B cell (primary cell): ENCODE measurements around the gene THEMIS2. TPM values are rescaled to one million over a fixed set of nuclear protein-coding genes. Genes with fewer than 3 reads are reported as not detected.

Experiments
- ATAC-seq: fragments of 200-7000 bp; cut with Tn5 transposase; one replicate; pipeline ENCODE4 v1.10.0; 2021; ENCODE audit warnings: low read depth, mild to moderate bottlenecking, moderate number of reproducible peaks, moderate library complexity
- CTCF ChIA-PET: fragments of 350-600 bp; sonication (Branson Sonifier 250); formaldehyde crosslinking; loops from one replicate; lab custom pipeline; 2021; ENCODE audit warnings: antibody characterized with exemption, inconsistent platforms; lab: Charles Lee
- POLR2A ChIA-PET: fragments of 350-600 bp; sonication (Branson Sonifier 250); formaldehyde crosslinking; loops from one replicate; lab custom pipeline; 2021; ENCODE audit warnings: antibody characterized with exemption; lab: Charles Lee
- DNase-seq: peaks from one replicate; pipeline ENCODE4 v3.0.0; 2013
- H2AFZ ChIP-seq: 2 replicates; pipeline ENCODE4 v1.6.1; 2012; ENCODE audit warnings: mild to moderate bottlenecking, low read depth, low read length; ENCODE audit not compliant: insufficient read depth, poor library complexity, severe bottlenecking
- H3K27ac ChIP-seq, 2 donors: 1 replicate in 1 of 2; 2 replicates in 1 of 2; pipeline ENCODE4 v1.5.1; 2012 to 2013; ENCODE audit warnings: low read length in 2 of 2, mild to moderate bottlenecking in 2 of 2, moderate library complexity in 1 of 2
- H3K27me3 ChIP-seq, 4 experiments: fragments of 200-600 bp in 1 of 4; sonication (generic) in 1 of 4; replicated peaks in 1 of 4; 1 replicate in 2 of 4; 2 replicates in 2 of 4; pipeline versions ENCODE4 v1.6.1 to v1.7.0; 2013 to 2016; ENCODE audit warnings: low read length in 3 of 4, mild to moderate bottlenecking in 2 of 4, mixed read lengths in 1 of 4, moderate library complexity in 1 of 4; ENCODE audit not compliant: insufficient read depth in 4 of 4, control insufficient read depth in 3 of 4; ENCODE audit errors: control extremely low read depth in 1 of 4
- H3K36me3 ChIP-seq, 2 experiments: replicated peaks in 1 of 2; 1 replicate in 1 of 2; 2 replicates in 1 of 2; pipeline versions ENCODE4 v1.6.1 to v1.7.1; 2013; ENCODE audit warnings: low read length in 1 of 2; ENCODE audit not compliant: insufficient read depth in 2 of 2, control insufficient read depth in 1 of 2; ENCODE audit errors: control extremely low read depth in 1 of 2, extremely low read depth in 1 of 2
- H3K4me1 ChIP-seq, 2 donors: fragments of 200-600 bp in 1 of 2; sonication (generic) in 1 of 2; 1 replicate in 1 of 2; 2 replicates in 1 of 2; pipeline versions ENCODE4 v1.5.1 to v1.6.1; 2013 to 2017; ENCODE audit warnings: low read length in 2 of 2; ENCODE audit not compliant: control insufficient read depth in 2 of 2, insufficient read depth in 2 of 2
- H3K4me2 ChIP-seq: replicated peaks from 2 replicates; pipeline ENCODE3; 2012; ENCODE audit warnings: mild to moderate bottlenecking, low read depth, low read length; ENCODE audit not compliant: poor library complexity, severe bottlenecking
- H3K4me3 ChIP-seq, 5 experiments: fragments of 200-600 bp in 1 of 5; sonication (generic) in 1 of 5; 1 replicate in 3 of 5; 2 replicates in 2 of 5; pipeline versions ENCODE4 v1.5.1 to v1.7.0; 2011 to 2016; ENCODE audit warnings: low read length in 4 of 5, mild to moderate bottlenecking in 4 of 5, low read depth in 2 of 5, control low read depth in 1 of 5, moderate library complexity in 1 of 5; ENCODE audit not compliant: insufficient read depth in 1 of 5; ENCODE audit errors: control extremely low read depth in 1 of 5, extremely low read depth in 1 of 5
- H3K79me2 ChIP-seq: fragments of 200-600 bp; sonication (generic); one replicate; pipeline ENCODE4 v1.6.0; 2016; ENCODE audit warnings: low read length; ENCODE audit not compliant: control insufficient read depth, insufficient read depth
- H3K9ac ChIP-seq: fragments of 200-600 bp; sonication (generic); 2 replicates; pipeline ENCODE4 v1.6.1; 2017; ENCODE audit warnings: mild to moderate bottlenecking, low read length, moderate library complexity
- H3K9me3 ChIP-seq, 3 donors: one replicate each; pipeline versions ENCODE4 v1.6.1 to v1.7.1; 2013; ENCODE audit warnings: low read length in 2 of 3; ENCODE audit not compliant: control insufficient read depth in 2 of 3, insufficient read depth in 1 of 3; ENCODE audit errors: control extremely low read depth in 1 of 3
- H4K20me1 ChIP-seq: 2 replicates; pipeline ENCODE4 v1.6.0; 2012; ENCODE audit warnings: mild to moderate bottlenecking, low read length; ENCODE audit not compliant: insufficient read depth, control insufficient read depth, poor library complexity, severe bottlenecking
- H3K27ac Mint-ChIP-seq: one replicate; pipeline ENCODE4 v1.8.0; 2021; ENCODE audit warnings: mixed read lengths
- H3K27me3 Mint-ChIP-seq: one replicate; pipeline ENCODE4 v1.8.0; 2021; ENCODE audit warnings: mixed read lengths
- H3K4me1 Mint-ChIP-seq: one replicate; pipeline ENCODE4 v1.8.0; 2021; ENCODE audit warnings: mixed read lengths
- H3K4me3 Mint-ChIP-seq: one replicate; pipeline ENCODE4 v1.8.0; 2021; ENCODE audit warnings: mixed read lengths
- H3K9me3 Mint-ChIP-seq: one replicate; pipeline ENCODE4 v1.8.0; 2022; ENCODE audit warnings: mixed read lengths; ENCODE audit not compliant: insufficient read depth
- CTCF ChIP-seq: fragments of 200-600 bp; IDR thresholded peaks from one replicate; pipeline ENCODE4 v1.8.0; 2022; ENCODE audit warnings: antibody characterized with exemption, mild to moderate bottlenecking
- EZH2 ChIP-seq: IDR thresholded peaks from 2 replicates; pipeline ENCODE4 v1.6.1; 2012; ENCODE audit warnings: borderline replicate concordance, low read depth, mild to moderate bottlenecking, moderate library complexity, low read length; ENCODE audit not compliant: insufficient read depth, poor library complexity, severe bottlenecking
- WGBS: methylation state at CpG from one replicate; pipeline ENCODE4 v1.1.5; 2013; ENCODE audit warnings: missing lambda C conversion rate; ENCODE audit not compliant: insufficient coverage; 5-methylcytosine and 5-hydroxymethylcytosine counted together
- intact Hi-C: fragments of 100-400 bp; cut with micrococcal nuclease; formaldehyde crosslinking; loops from one replicate; pipeline ENCODE4 v1.10.0; 2022
- polyA plus RNA-seq: library from polyadenylated mRNA; depleted of rRNA; stranded (reverse); fragments of >200 nt; gene quantifications from 2 replicates; pipeline ENCODE4 v1.2.3, GENCODE V29; 2012
- total RNA-seq, 2 donors: library from RNA; stranded (reverse); fragments of 120-200 nt in 1 of 2; gene quantifications; 1 replicate in 1 of 2; 2 replicates in 1 of 2; pipeline versions ENCODE4 v1.2.3 to v1.2.4, GENCODE V29; 2013 to 2022

THEMIS2 gene
- total and polyA plus RNA-seq, 2 donors (not counting 1 experiment from before 2014, with no cell fraction given), result 72.0 to 230 TPM

- Mint-ChIP-seq H3K9me3 (no peaks in the 10 kb centered on the region), H3K27ac (peak overlapping the region; percentile 93), H3K4me1 (peaks cover 55% of the 10 kb centered on the region), H3K4me3 (peak overlapping the region; percentile 73), H3K27me3 (no peaks in the 10 kb centered on the region)
- WGBS, result 52% methylated on average over 4 of the region's 8 CpGs
- Histone ChIP-seq H3K4me2 (peak overlapping the region; percentile 61), H4K20me1 (no peaks in the 10 kb centered on the region), H3K27ac (peak overlapping the region; percentile 46 to 74), H3K36me3 (no peaks in the 10 kb centered on the region), H3K4me1 (peaks cover 40 to 53% of the 10 kb centered on the region in 2 donors), H3K79me2 (no peaks in the 10 kb centered on the region), H3K4me3 (peak overlapping the region in 1 of 5 experiments; percentile 19), H2AFZ (peak overlapping the region; percentile 38), H3K9me3 (no peaks in the 10 kb centered on the region), H3K27me3 (peaks cover 0 to under 1% (median 0%) of the 10 kb centered on the region in 4 experiments), H3K9ac (no peak overlapping the region)
- ChIA-PET POLR2A (interaction anchor here (0.8 to 1.0 kb wide), 2 partner anchors 27 to 298 kb away, joined by 4 to 10 read pairs; no protein-coding TSS in a partner anchor), CTCF (interaction anchor here (0.7 to 1.5 kb wide), 4 partner anchors 11 to 116 kb away, joined by 3 to 9 read pairs (median 3); no protein-coding TSS in a partner anchor)
- TF ChIP-seq EZH2 (no peak), CTCF (no peak)
- ATAC-seq (peak; percentile 14), DNase-seq (peak; percentile 60)
- intact Hi-C loops, result no loop called here
Observed at GRCh38 chr1:27864264-27864895, 8.0 kb upstream of the THEMIS2 start.

GRCh38 chr1:27865821-27866220, 6.5 kb upstream of the THEMIS2 start:
- ATAC-seq, result no peak
- WGBS, result 78% methylated on average over 5 of the region's 10 CpGs
- Histone ChIP-seq H2AFZ (no peak overlapping the region), H3K9ac (no peak overlapping the region), H4K20me1 (no peaks in the 10 kb centered on the region), H3K79me2 (no peaks in the 10 kb centered on the region), H3K4me1 (peaks cover 47 to 60% of the 10 kb centered on the region in 2 donors), H3K36me3 (no peaks in the 10 kb centered on the region), H3K4me2 (no peak overlapping the region), H3K4me3 (no peak overlapping the region), H3K27ac (no peak overlapping the region), H3K9me3 (no peaks in the 10 kb centered on the region), H3K27me3 (no peaks in the 10 kb centered on the region)
- TF ChIP-seq CTCF (no peak), EZH2 (no peak)
- peak; percentile 8 for DNase-seq
- POLR2A ChIA-PET, result interaction anchor here (0.7 to 1.2 kb wide), 2 partner anchors 9 to 19 kb away, joined by 8 to 15 read pairs; no protein-coding TSS in a partner anchor
- Mint-ChIP-seq H3K27ac (peak overlapping the region; percentile 71), H3K27me3 (no peaks in the 10 kb centered on the region), H3K4me1 (peaks cover 60% of the 10 kb centered on the region), H3K4me3 (no peak overlapping the region), H3K9me3 (no peaks in the 10 kb centered on the region)
- CTCF ChIA-PET, result interaction anchor here (0.7 kb wide), 1 partner anchor 94 kb away, joined by 3 read pairs; no protein-coding TSS in a partner anchor
- intact Hi-C loops, result no loop called here
